GM18507 (cell line): ENCODE results near the gene GNPTG.

Experiments used
- DNase-seq: peaks from one replicate; pipeline ENCODE4 v3.0.0; 2011; ENCODE audit warnings: low read depth; ENCODE audit not compliant: insufficient read length; ENCODE audit errors: extremely low spot score
- FAIRE-seq: peaks from 2 replicates; lab custom pipeline; 2011; peaks lifted over from hg19 to GRCh38; lab: Jason Lieb, UNC

The GNPTG gene

DNA sequence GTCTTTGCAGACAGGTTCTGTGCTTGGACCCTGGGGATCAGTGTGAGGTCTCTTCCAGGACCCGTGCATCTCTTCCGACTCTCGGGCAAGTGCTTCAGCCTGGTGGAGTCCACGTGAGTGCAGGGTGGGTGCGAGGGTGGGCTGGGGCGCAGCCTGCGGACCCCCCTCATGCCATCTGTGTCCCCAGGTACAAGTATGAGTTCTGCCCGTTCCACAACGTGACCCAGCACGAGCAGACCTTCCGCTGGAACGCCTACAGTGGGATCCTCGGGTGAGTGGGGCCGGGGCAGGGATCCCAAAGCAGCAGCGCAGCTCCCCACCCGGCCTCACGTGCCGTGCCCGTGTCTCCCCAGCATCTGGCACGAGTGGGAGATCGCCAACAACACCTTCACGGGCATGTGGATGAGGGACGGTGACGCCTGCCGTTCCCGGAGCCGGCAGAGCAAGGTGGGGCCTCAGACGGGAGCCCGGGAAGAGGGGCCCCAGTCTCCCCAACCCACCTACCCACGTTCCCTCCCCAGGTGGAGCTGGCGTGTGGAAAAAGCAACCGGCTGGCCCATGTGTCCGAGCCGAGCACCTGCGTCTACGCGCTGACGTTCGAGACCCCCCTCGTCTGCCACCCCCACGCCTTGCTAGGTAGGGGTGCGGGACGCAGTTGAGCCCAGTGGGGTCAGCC lies 10.1 kb downstream of the GNPTG start:
- FAIRE-seq (no peak), DNase-seq (no peak)

GRCh38 chr16:1362807-1363206 lies 11.1 kb downstream of the GNPTG start:
- no peak for DNase-seq
- no peak for FAIRE-seq

- peak; percentile 68 for DNase-seq
- FAIRE-seq: peak; percentile 9
Observed at GRCh38 chr16:1363501-1364041, 11.8 kb downstream of the GNPTG start.

GRCh38 chr16:1364510-1364909 lies 12.8 kb downstream of the GNPTG start:
- DNase-seq (no peak), FAIRE-seq (no peak)

- no peak for FAIRE-seq
Observed at GRCh38 chr16:1366060-1366711, 14.5 kb downstream of the GNPTG start.

DNA sequence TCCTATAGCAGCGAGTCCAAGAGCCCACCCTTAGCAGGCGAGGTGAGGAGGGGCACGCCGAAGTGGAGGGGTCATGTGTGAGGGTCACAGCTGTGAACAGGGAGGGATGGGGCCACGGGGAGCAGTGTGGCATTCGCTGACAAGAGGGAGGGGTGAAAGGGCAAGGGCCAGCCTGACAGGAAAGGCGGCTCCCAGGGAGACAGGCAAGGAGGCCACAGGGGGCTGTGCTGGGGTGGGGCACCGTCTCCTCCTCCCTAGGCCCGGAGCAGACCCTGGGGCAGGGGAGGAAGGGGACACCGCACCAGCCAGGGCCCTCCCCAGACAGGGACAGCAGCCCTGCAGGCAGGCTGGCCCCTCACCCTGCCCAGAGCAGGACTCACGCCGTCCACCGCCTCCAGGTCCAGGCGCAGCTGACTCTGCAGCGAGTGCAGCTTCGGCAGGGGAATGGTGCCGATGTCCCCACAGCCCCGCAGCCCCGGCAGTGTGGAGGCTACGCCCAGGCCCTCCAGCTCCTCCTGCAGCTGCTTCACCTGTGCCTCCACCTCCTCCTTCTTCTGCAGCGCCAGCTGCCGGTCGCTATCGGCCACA lies 15.1 kb downstream of the GNPTG start:
- FAIRE-seq (no peak), DNase-seq (no peak)

More at GRCh38 chr16:1366060-1366711, 14.5 kb downstream of the GNPTG start:
- DNase-seq: no peak

GRCh38 chr16:1367486-1368174 lies 15.9 kb downstream of the GNPTG start:
- FAIRE-seq: no peak
- no peak for DNase-seq

DNA sequence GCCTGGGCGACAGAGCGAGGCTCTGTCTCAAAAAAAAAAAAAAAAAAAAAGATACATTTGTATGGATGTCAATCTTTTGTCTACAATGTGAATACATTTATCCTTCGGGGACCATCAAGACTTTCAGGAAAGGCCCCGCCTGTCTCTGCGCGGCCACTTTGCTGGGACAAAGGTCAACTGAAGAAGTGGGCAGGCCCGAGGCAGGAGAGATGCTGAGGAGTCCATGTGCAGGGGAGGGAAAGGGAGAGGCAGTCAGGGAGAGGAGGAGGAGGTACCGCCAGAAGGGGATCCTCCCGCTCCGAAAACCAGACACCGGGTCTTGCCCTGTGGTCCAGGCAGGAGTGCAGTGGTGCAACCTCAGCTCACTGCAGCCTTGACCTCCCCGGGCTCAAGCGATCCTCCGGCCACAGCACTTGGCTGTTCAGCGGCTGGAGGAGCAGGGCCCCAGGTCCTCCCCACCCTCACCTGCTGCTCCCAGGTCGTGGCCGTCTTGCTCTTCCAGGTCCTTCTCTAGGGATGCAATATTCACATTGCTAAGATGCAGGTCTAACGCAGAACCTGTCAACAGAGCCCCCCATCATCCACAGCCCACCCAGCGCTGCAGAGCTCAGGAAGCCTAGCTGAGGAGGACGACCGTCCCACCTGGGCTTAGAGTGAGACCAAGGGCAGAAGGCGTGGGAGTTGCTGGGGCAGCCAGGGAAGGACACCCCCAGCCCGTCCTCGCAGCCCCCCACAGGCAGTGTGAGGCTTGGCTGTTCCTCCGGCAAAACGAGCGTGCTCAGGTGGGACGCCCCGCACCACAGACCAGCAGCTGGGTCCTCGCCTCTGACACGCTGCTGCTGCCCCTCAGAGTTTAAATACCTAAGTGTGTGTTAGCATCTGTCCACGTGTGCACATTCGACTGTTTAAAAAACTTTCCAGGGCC lies 19.6 kb downstream of the GNPTG start:
- no peak for FAIRE-seq
- DNase-seq: no peak

DNA sequence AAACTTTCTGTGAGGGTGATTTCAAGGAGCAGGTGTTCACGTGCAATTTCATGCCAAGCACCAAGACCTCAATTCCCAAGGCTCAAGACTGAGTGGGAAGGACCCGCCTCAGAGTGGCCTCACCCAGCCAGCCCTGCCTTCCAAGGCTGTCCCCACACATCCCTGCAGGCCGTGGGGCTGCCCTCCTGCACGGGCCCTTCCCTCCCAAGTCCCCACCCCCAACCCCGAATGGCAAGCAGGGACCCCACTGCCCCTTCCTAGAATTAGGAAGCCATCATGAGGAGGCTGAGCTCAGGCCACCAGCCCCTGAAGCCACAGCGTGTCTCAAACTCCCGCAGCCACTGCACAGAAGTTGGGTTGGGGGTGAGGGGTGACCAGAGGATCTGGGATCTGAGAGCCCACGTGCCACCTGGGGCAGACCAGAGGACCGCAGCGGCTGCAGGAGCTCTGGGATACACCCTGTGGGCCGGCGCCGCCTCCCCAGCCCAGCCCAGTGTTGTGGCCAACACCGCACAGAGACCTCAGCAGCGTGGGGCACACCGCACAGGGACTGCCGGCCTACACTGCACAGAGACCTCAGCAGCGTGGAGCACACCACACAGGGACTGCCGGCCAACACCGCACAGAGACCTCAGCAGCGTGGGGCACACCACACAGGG lies 20.7 kb downstream of the GNPTG start:
- FAIRE-seq: no peak
- DNase-seq: no peak

DNA sequence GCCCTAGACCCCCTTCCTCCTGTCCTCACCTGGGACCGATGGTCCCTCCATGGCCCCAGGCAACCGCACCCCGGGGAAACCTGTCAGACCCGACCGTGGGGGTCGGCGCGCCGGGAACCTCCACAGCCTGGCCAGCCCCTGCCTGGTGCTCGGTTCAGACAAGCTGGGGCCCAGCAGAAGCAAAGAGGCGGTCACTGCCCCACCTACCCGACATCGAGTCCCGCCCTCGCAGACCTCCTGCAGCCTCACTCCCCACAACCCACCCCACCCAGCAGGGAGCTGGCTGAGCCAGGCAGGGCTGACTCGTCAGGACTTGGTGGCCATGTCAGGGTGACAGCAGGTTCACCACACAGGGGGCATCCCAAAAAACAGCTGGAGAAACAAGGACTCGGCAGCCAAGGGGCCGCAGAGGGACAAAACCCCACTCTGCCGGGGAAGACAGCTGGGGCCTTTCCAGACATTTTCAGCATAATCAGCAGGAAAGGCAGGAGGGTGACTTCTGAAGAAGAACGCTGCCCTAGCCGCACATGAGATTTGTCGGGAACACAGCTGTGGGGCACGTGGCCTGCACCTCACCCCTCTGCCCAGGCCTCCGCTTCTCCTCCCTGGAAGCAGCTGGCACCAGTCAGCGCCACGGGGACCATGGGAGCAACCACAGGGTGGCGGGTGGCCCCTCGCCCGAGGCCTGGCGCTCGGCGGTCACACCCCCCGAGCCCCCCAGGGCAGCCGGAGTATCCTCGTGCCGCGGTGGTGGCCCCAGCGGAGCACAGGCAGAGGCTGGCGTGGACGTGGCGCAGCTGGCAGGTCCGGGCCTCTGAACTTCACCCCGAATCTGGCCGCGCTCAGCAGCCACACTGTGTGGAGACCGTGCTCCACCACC lies 22.9 kb downstream of the GNPTG start:
- DNase-seq (no peak), FAIRE-seq (no peak)

GRCh38 chr16:1375298-1375640 lies 23.5 kb downstream of the GNPTG start:
- DNase-seq: no peak

GRCh38 chr16:1375741-1376410 lies 24.1 kb downstream of the GNPTG start:
- no peak for DNase-seq
- FAIRE-seq: no peak

More at GRCh38 chr16:1375298-1375640, 23.5 kb downstream of the GNPTG start:
- FAIRE-seq: no peak

- FAIRE-seq (no peak), DNase-seq (no peak)
Observed at GRCh38 chr16:1377406-1378010, 25.8 kb downstream of the GNPTG start.

DNA sequence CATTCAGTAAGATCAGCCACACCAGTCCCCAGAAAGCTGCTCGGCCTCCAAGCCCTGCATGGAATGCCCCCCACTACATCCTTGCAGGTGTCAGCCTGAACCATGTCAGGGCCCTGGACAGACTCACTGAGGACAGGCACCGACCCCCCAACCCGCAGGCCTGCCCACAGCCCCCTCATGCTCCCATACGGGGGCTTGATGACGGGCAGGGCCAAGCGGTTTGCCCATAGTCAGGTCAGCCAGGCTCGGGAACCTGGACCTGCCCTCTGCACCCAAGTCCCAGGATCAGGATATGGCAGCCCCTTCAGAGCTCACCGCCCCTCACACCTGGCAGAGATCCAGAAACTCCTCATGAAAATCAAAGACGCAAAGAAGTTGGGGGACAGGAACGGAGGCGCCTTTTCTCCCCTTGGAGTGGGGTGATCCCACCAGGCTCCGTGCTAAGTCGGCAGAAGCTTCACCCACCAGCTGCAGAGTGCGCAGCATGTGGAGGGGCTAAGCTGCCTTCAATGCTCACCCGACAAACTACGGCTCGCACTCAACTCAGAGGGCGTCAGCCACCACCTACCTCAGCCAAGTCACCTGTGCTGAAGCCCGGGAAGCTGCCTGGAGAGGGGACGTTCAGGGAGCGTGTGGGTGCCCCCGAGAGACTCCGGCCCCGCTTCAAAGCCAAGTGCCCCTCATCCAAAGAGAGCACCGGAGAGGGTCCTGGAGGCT lies 26.5 kb downstream of the GNPTG start:
- FAIRE-seq: no peak
- DNase-seq: no peak

DNA sequence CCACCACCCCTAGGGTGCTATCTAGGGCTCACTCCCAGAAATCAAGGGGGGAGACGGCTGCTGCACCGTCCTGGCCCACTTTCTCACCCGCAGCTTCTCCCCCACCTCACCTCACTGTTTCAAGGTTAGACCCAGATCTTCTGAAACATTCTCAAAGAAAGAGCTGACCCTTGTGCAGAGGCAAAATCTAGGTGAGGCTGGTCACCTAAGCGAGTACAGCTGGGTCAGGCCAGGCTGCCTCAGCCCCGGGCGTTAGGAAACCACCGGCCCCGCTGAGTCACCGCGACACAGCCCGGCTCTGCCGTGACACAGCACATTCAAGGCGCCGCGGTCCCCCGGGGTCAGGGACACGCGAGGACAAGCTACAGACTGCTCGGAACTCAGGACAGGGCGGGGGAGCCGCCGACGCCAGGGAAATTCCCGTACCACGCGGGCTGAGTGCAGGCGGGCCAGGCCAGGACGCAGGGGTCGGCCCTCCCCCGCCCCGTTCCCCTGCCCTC lies 27.1 kb downstream of the GNPTG start:
- FAIRE-seq: peak; percentile 60
- DNase-seq: peak; percentile 17
